Mucosa of rectum (tissue), 2 donors: Measurements from ENCODE around the gene CFAP74.

Experiments
- H3K27ac ChIP-seq, 2 donors: one replicate each; pipeline ENCODE4 v1.7.0; 2013; ENCODE audit warnings: inconsistent platforms in 2 of 2, low read depth in 2 of 2, low read length in 2 of 2
- H3K27me3 ChIP-seq, 2 donors: one replicate each; pipeline ENCODE4 v1.7.0; 2013; ENCODE audit warnings: low read length in 2 of 2; ENCODE audit not compliant: control insufficient read depth in 2 of 2, insufficient read depth in 2 of 2
- H3K36me3 ChIP-seq, 2 donors: one replicate each; pipeline ENCODE4 v1.7.0; 2013; ENCODE audit warnings: low read length in 2 of 2; ENCODE audit not compliant: control insufficient read depth in 2 of 2, insufficient read depth in 2 of 2
- H3K4me1 ChIP-seq, 2 donors: one replicate each; pipeline ENCODE4 v1.7.0; 2013; ENCODE audit warnings: low read length in 2 of 2, mild to moderate bottlenecking in 1 of 2; ENCODE audit not compliant: control insufficient read depth in 2 of 2, insufficient read depth in 2 of 2
- H3K4me3 ChIP-seq, 2 donors: one replicate each; pipeline ENCODE4 v1.7.0; 2013; ENCODE audit warnings: low read length in 2 of 2
- H3K9ac ChIP-seq, 2 donors: one replicate each; pipeline ENCODE4 v1.7.0; 2013; ENCODE audit warnings: low read length in 2 of 2, low read depth in 1 of 2, mild to moderate bottlenecking in 1 of 2
- H3K9me3 ChIP-seq, 2 donors: one replicate each; pipeline ENCODE4 v1.7.0; 2013; ENCODE audit warnings: low read length in 2 of 2; ENCODE audit not compliant: control insufficient read depth in 2 of 2
- donor health status: healthy.
- donor health status: Normal muscosa, but diverticular disease.

Gene CFAP74

DNA sequence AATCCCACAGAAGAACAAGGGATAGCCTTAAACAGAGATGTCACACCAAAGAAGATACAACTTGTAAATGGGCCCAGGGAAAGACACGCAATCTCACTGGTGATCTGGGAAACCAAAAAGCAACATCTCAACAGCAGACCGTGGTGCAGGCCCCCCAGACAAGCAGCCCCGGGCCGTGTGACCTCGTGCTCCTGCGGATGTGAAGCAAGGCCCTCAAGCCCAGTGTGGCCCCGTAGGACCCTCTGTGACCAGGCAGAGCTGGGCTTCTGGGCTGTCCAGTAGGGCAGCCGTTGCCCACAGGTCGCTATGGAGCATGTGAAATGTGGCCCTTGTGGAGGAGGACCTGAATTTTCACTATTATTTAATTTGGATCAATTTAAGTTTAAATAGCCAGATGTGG lies 49.6 kb downstream of the CFAP74 start:
- Histone ChIP-seq H3K27ac (no peak overlapping the region), H3K27me3 (no peaks in the 10 kb centered on the region), H3K4me3 (no peak overlapping the region), H3K4me1 (no peaks in the 10 kb centered on the region), H3K9me3 (no peaks in the 10 kb centered on the region), H3K36me3 (no peaks in the 10 kb centered on the region), H3K9ac (no peak overlapping the region)

GRCh38 chr1:1950940-1951339 lies 52.6 kb downstream of the CFAP74 start:
- no peak overlapping the region for H3K27ac ChIP-seq
- H3K9ac ChIP-seq, result no peak overlapping the region
- peaks cover 0 to 2% of the 10 kb centered on the region in 2 donors for H3K4me1 ChIP-seq
- no peaks in the 10 kb centered on the region for H3K36me3 ChIP-seq
- no peak overlapping the region for H3K4me3 ChIP-seq
- no peaks in the 10 kb centered on the region for H3K27me3 ChIP-seq
- no peaks in the 10 kb centered on the region for H3K9me3 ChIP-seq

- Histone ChIP-seq H3K9ac (no peak overlapping the region), H3K36me3 (no peaks in the 10 kb centered on the region), H3K27me3 (no peaks in the 10 kb centered on the region), H3K4me1 (peaks cover 2 to 5% of the 10 kb centered on the region in 2 donors), H3K4me3 (no peak overlapping the region), H3K27ac (no peak overlapping the region), H3K9me3 (no peaks in the 10 kb centered on the region)
Observed at GRCh38 chr1:1948783-1949182, 54.8 kb downstream of the CFAP74 start.

- no peaks in the 10 kb centered on the region for H3K27me3 ChIP-seq
- no peaks in the 10 kb centered on the region for H3K36me3 ChIP-seq
- peaks cover 6 to 16% of the 10 kb centered on the region in 2 donors for H3K4me1 ChIP-seq
- no peak overlapping the region for H3K4me3 ChIP-seq
- H3K27ac ChIP-seq, result no peak overlapping the region
- H3K9me3 ChIP-seq, result no peaks in the 10 kb centered on the region
- no peak overlapping the region for H3K9ac ChIP-seq
Observed at GRCh38 chr1:1947493-1947892, 56.1 kb downstream of the CFAP74 start.

GRCh38 chr1:1946540-1946939 lies 57.0 kb downstream of the CFAP74 start:
- no peaks in the 10 kb centered on the region for H3K36me3 ChIP-seq
- H3K27ac ChIP-seq, result no peak overlapping the region
- H3K9ac ChIP-seq, result no peak overlapping the region
- no peak overlapping the region for H3K4me3 ChIP-seq
- no peaks in the 10 kb centered on the region for H3K9me3 ChIP-seq
- H3K27me3 ChIP-seq, result peaks cover 0 to 5% of the 10 kb centered on the region in 2 donors
- peaks cover 6 to 18% of the 10 kb centered on the region in 2 donors for H3K4me1 ChIP-seq

DNA sequence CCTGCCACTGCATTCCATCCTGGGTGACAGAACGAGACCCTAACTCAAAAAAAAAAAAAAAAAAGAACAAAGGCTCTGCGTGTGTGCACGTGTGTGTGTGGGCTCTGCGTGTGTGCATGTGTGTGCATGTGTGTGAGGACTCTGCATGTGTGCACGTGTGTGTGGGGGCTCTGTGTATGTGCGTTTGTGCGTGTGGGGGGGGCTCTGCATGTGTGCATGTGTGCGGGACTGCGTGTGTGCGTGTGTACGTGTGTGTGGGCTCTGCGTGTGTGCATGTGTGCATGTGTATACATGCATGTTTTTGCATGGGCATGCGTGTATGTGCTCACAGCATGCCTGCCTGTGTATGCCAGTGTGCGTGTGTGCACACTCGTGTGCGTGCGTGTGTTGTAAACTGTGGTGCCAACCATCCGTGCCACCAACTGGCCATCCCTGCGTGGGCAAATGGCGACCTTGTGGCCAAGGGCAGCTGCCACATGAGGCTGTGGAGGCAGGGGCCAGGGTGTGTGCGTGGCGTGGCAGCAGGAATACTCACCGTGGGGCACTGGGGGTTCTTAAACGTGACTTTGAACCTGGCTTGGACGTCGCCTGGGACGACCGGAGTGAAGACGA lies 57.7 kb downstream of the CFAP74 start:
- H3K9ac ChIP-seq, result no peak overlapping the region
- H3K27ac ChIP-seq, result no peak overlapping the region
- H3K36me3 ChIP-seq, result no peaks in the 10 kb centered on the region
- peaks cover 6 to 18% of the 10 kb centered on the region in 2 donors for H3K4me1 ChIP-seq
- no peak overlapping the region for H3K4me3 ChIP-seq
- no peaks in the 10 kb centered on the region for H3K9me3 ChIP-seq
- H3K27me3 ChIP-seq, result peaks cover 0 to 5% of the 10 kb centered on the region in 2 donors

DNA sequence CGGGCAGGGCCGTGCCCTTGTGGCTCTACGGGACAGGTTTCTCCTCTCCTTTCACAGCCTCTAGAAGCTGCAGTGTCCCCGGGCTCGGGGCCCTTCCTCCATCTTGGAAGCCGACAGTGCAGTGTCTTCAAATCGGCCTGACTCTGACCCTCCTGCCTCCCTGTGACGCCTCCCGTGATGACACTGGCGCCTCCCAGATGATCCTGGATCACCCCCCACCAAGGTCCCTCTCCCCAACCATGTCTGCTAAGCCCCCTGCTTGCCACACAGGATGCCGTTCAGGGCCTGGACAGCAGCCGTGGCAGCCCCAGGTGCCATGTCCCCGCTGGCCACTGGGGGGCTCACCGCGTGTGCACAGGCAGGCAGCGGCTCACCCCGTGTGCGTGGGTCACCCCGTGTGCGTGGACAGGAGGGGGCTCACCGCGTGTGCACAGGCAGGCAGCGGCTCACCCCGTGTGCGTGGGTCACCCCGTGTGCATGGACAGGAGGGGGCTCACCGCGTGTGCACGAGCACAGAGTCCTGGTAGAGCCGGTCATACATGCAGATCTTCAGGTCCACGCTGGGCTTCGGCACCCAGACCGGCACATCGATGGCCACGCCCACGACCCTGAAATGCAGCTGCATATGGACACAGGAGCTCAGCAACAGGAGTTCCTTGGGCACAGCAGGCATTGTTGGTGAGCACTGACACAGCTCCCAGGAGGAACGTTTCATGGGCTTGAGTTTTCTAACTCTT lies 59.6 kb downstream of the CFAP74 start:
- H3K4me3 ChIP-seq, result peak overlapping the region in 1 of 2 donors; percentile 7
- no peaks in the 10 kb centered on the region for H3K9me3 ChIP-seq
- H3K4me1 ChIP-seq, result peaks cover 6 to 18% of the 10 kb centered on the region in 2 donors
- H3K36me3 ChIP-seq, result no peaks in the 10 kb centered on the region
- H3K27me3 ChIP-seq, result peaks cover 0 to 5% of the 10 kb centered on the region in 2 donors
- no peak overlapping the region for H3K27ac ChIP-seq
- H3K9ac ChIP-seq, result no peak overlapping the region

DNA sequence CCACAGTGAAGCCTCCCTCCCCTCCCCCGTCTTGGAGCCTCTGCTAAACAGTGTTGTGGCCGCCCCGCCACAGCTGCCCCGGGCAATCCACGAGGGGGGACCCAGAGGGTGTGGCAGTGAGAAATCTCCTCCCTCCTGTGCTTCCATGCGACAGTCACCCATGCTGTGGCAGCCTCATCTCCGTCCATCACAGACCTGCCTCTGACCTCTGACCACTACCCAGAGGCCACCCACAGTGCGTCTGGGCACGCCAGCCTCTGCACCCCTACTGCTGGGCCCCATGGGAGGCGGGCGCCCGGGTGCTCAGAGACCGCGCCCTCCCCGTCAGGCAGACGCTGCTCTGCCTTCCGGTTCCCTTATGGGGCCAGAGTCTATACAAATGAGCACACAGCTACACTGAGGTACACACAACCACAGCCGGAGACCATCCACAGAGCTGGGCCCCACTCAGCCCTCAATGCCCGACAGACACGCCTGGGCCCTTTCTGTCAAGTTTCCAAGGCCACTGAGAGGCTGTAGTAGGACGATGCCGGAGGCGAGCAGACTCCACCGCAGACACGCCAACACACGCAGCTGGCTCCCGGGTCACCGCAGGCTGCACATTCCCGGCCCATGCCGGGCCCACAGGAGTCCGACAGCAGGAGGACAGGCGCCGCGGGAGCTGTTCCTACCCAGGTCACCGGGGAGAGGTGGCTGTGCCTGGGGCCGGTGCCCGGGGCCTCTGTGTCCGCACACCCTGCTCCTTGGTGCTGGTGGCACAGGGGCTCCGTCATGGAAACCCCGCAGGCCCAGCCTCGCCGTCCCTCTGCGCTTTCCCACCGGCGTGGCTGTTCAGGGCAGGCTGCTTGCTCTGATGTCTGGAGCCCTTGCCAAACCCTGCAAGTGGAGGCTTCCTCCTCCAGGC lies 60.6 kb downstream of the CFAP74 start:
- Histone ChIP-seq H3K27me3 (peaks cover 0 to 5% of the 10 kb centered on the region in 2 donors), H3K36me3 (no peaks in the 10 kb centered on the region), H3K9ac (no peak overlapping the region), H3K27ac (no peak overlapping the region), H3K9me3 (no peaks in the 10 kb centered on the region), H3K4me1 (peaks cover 6 to 18% of the 10 kb centered on the region in 2 donors), H3K4me3 (no peak overlapping the region)

DNA sequence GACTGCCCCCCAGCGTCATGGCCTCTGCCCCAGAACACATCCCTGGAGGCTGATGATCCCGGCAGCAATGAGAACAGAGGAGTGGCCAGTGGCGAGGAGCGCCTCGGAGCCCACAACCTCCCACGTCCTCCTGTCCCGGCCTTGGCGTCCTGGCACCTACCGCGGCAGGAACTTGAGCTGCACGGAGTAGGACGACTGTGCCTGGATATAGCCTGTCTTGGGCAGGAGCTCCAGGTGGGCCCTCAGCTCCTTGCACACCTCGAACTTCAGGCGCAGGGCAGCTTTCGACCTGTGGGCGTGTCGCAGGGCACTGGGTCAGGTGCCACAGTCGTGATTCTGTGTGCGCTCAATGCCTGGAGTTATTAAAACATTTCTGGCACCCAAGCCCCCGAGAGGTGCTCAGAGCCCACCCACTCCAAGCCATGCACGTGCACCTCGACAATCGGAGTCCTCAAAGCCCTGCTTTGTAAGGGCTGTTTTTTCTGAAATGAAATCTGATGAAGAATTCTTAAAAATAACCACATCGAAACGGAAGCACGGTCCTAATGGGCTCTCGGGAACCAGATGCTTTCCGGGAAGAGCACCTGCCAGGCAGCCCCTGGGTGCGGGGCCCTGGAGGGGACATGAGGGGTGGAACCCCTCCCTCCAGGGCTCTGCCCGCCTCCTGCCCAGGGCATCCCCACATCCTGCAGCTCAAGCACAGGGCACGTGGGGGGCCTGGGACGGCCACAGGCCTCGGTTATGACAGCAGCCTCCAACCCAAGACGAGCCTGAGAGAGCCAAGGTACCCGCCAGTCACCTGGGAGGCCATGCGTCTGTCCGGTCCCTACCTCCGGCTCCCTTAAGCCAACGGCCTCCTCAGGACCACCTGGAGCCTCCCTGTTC lies 61.5 kb downstream of the CFAP74 start:
- Histone ChIP-seq H3K27me3 (peaks cover 0 to 5% of the 10 kb centered on the region in 2 donors), H3K9me3 (no peaks in the 10 kb centered on the region), H3K9ac (no peak overlapping the region), H3K4me1 (peaks cover 5 to 18% of the 10 kb centered on the region in 2 donors), H3K36me3 (no peaks in the 10 kb centered on the region), H3K27ac (no peak overlapping the region), H3K4me3 (no peak overlapping the region)
